G401.6 (cell line): Measurements from ENCODE around the gene CEP295NL.
"Not testable (repeated sequence)": the region's sequence is repeated elsewhere in the genome, so short reads cannot be mapped to it uniquely, and the experiment has no call there.

Experiments
- FAIRE-seq: peaks from 2 replicates; lab custom pipeline; 2012; peaks lifted over from hg19 to GRCh38; lab: Jason Lieb, UNC

CEP295NL gene

DNA sequence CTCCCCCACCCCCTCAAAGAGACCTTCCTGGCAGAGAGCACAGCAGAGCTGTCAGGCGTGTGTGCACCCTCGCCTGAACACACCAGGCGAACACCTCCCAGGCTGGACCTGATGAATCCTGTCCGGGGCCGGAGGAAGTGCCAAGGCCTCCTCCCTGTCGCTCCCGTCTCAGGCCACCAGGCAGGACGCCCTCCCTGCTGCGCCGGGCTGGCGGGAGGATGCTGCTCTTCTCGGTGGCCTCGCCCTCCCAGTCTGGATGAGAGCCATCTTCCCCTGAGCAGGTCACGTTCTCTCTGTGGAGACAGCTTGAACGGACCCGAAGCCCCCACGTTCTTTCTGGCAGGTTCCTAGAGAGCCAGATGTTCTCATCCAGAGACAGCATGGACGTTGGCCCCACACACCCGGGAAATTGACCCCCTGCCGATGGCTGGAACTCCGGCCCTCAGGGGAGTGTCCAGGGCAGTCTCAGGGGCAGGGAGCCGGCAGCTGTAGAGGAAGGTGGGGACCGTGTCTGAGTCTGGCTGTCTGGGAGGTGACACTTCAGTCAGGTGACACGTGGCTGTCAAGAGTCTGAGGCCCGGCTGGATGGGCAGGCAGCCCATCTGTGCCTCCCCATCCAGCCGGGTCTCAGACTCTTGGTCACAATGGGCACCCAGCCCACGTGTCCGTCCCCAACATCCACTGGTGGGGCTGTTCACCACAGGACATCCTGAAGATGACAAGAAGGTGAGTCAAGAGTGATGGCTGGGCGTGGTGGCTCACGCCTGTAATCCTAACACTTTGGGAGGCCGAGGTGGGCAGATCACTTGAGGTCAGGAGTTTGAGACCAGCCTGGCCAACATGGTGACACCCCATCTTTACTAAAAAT is 27.1 kb upstream of the CEP295NL start:
- no peak for FAIRE-seq

DNA sequence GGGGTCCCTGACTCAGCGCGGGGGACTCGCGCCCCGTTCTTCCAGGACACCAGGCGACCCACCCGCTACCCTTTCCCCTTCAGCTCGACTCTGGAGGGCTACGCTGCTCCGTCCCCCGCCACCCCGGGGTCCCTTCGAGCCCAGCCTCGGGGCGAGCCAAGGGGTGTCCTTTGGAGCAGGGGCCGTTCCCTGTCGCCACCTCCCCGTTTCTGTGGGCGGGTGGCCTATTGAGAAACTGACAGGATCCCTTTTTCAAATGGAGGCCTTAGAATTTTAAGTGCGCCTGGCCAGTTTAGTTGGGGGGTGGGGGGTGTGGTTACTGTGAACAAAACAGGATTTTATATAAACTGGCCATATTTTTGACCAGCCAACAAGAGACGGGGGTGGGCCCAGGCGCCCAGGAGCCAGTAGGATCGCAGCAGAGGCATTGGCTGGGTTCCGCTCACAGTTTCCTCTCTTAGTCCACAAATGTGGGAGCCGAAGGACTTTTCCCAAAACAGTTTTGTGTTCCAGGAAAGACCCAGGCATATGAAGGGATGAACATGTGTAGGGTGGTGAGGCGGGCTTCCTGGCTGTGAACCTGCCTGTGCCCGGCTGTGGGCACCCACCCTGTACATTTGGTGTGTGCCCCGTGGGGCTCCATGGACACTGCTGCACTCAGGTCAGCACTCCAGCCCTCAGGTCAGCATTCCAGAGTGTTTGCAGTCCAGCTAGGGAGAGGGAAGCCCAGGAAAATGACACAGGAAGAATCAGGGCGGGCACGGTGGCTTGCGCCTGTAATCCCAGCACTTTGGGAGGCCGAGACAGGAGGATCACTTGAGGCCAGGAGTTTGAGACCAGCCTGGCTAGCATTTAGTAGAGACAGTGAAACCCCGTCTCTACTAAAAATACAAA is 22.9 kb upstream of the CEP295NL start:
- FAIRE-seq: peak; percentile 97

DNA sequence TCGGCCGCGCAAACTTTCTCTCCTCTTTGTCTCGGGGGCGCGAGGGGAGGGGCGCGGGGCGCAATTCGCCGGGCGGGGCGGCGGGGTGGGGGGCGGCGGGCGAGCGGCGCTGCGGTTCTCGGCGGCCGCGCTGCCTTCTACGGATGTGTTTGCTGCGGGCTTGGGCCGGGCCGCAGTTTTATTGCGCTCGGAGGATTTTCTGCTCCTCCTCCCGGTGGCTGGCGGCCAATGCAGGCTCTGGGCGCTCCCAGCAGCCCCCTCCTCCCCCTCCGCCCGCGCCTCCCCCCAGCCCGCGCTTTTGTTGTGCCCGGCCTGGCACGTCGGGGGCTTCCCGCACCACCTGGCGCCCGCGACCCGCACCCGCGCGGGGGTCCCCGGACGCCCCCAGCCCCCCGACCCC is 22.2 kb upstream of the CEP295NL start, which contains the start of gene TIMP2:
TIMP2 (minus strand) TSS at position 154 of the 400 bp plus-strand sequence. CDS start 299 bp downstream, outside the sequence.
- FAIRE-seq: no peak

DNA sequence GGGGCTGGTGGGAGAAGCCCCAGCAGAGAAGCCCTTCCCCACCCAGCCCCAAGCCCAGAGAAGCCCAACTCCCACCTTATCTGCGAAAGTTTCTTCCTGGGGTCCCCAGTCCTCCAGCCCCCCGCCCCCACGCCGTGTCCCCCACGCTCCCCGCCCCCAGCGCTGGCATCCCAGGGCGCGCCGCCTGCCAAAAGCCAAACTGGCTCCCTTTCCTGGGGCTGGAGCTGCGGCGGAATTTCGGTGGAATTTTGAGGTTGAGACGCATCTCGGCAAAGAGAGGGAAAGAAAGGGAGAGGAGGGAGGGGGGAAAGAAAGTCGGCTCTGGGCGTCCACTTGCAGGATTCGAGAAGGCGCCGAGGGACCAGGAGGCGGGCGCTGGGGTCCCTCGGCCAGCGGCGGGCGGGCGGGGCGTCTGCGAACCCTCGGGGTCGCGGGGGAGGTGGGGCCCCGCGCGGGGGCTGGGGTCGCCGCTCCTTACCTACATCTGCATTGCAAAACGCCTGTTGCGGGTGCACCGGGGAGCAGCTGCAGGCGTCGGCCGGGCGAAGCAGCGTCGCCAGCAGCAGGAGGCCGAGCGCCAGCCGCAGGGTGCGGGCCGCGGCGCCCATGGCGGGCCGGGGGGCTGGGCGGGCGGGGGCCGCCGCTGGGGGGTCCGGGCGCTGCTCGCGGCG is 21.6 kb upstream of the CEP295NL start:
- FAIRE-seq: no peak

DNA sequence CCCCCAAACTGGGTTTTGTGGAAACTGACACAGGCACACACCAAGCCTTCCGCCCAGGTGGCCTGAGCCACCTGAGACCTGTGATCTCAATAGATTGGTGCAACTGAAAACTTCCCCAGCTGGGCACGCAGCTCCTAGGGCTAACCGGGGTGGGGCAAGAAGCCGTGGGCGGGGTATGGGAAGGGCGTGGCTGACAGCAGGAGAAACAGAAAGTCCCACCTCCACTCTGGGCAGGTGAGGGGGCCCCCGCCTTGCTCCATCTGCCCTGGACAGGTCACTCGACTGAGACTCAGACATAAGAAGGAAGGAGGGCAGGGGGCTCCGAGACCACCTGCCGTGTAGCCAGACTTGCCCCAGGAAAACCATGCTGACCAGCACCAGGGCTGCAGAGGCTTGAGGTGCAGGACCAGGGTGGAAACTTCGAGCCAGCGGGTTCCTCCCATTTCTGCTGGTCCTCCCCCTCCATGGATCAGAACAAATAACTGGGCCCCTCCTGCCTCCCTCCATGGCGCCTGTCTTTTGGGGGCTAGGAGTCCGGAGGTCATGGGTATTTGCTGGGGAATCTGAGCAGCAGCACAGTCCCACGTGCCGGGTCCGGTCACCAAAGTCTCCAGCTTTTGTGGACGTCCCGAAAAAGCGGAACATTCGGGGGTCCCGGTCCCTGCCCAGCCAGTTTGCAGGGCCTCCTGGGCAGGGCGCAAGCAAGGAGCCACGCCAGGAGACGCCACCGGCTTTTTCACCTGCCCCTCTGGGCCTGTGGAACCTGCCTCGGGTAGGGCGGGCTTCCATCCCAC is 20.9 kb upstream of the CEP295NL start:
- no peak for FAIRE-seq

DNA sequence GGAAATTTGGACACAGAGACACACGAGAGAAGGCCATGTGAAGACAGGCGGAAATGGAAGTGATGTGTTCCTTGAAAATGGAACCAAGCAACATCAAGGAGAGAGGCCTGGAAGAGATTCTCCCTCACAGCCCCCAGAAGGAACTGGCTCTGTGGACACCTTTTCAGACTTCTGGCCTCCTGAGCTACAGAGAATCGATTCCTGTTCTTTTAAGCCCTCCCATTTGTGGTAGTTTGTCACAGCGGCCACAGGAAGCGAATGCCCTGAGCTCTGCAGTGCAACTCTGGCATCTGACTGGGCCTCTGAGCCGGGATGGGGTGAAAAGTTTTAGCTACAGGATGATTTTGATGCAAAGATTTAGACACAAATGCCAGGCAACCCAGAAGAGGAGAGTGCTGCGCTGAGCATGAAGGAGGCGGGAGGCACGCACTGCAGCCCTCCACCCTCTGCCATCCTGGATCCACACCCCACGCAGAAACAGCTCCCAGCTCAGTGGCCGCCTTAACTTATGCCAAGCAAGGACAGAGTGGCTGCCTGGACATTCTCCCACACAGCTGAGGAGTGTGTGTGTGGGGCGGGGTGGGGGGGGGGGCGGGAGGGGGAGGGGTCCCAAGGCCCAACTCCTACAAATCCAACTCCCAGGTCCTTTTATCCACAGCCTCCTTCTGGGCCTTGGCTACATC is 20.0 kb upstream of the CEP295NL start:
- FAIRE-seq: no peak

DNA sequence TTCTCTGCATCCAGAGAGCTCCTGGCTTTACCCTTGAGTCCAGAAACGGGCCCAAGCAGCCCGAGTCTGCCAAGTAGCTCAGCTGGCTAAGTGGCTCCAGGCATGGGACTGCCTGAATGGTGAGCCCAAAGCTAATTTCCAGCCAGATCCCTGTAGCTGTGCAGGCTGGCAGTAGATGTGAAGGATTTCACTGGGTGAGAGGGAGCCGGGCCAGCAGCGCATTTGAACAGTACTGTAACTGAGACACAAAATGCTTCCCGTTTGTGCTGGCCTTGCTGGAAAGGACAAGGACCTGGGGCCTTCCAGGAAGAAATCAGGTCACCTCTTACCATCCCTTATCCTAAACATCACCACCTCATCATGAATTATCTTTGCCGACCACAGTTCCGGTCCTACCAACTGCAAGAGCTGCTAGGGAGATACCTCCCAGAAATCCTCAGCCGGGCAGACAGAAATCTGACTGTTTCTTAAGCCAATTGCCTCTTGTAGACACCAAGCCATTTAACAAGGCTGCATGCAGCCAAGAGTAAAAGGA is 18.5 kb upstream of the CEP295NL start:
- FAIRE-seq: no peak

DNA sequence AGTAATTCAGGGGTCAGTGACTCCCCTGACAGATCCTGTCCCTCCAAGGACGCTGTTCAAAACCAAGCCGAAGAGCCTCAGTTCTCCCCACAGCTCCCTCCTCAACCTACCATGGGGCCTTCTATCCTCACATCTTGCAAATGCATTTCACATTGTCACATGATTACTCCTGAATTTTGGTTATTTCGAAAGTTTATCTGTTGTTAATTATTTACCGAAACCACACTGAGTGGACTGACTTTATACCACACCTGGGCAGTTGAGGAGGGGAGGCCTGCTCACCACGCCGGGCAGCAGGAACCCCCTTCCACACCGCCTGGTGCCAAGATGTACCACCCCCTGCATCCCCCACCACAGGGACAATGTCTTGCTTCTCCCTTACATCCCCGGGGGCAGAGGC is 17.5 kb upstream of the CEP295NL start:
- no peak for FAIRE-seq

DNA sequence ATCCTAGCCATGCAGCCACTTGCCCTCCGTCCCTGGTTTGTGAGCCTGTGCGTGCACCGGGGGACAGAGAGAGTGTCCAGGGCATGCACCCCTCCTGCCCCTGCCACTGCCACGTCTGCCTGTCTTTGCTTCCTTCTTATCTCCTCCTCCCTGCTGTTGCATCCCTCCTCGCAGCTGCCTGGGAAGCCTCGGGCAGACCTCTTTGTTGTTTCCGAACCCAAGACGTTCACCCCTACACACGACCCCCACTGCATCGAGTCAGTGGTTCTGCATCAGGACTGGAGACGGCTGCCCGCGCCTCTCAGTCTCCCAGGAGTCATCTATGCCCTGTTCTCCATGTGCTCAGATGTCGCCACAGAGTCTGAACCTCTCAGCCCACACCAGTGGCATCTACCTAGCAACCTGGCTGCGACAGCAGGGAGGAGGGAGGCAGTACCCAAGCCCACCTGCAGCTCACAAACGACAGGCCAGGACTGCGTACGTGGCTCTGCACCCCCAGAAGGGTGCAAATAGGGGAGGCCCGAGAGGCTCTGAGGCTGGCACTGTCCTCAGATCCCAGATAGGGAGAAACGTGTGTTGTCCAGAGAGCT is 17.0 kb upstream of the CEP295NL start:
- no peak for FAIRE-seq

DNA sequence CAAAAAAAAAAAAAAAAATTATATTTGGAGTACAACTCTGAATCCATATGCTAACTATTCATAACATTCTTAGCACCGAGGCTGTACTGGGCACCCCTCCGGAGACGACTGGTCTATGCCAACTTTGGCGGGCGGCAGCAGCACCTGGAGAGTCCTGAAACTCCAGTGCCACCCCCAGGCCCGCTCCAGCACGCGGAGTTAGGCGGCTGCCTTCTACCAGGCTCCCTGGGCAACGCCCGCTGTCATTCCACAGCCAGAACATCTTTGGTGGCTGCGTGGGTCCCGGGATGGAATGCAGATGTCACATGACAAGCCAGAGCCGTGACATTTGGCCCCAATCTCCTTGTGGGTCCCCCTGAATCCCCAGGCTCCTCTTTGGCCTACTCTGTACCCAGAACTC is 16.0 kb upstream of the CEP295NL start:
- no peak for FAIRE-seq

DNA sequence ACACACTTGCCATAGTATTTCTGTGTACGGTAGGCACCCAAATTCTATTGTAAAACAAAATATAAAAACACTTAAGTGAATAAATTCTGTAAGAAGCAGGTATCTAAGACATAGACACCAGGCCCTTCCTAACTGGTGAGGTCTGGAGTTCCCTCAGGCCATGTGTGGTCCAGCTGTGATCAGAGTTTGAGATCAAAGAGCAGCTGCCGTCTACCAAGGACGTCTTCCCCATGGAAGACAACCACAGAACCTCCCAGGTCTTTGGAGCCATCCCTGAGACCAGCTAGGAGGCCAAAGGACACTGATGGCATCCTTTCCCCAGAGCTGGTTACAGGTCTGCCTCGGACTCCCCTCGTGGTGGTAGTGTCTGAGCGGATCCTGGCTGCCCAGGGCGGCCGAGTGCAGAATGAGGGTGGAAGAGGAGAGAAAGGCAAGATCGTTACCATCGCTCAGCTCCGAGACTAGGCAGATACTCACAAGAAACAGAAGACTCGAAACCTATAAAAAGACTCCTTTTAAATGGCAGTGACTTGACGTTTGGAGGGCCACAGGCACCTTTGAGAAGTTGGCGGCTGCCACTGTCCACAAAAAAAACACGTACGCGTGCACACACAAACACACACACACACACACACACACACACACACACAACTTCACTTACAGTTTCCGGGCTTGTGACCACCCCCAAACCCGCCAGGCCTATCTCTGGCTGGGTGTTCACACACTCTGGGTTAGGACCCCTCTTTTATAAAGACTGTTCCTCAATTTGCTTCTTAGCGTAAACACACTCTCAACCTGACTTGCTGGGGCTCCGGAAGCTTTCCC is 14.7 kb upstream of the CEP295NL start:
- FAIRE-seq: no peak

DNA sequence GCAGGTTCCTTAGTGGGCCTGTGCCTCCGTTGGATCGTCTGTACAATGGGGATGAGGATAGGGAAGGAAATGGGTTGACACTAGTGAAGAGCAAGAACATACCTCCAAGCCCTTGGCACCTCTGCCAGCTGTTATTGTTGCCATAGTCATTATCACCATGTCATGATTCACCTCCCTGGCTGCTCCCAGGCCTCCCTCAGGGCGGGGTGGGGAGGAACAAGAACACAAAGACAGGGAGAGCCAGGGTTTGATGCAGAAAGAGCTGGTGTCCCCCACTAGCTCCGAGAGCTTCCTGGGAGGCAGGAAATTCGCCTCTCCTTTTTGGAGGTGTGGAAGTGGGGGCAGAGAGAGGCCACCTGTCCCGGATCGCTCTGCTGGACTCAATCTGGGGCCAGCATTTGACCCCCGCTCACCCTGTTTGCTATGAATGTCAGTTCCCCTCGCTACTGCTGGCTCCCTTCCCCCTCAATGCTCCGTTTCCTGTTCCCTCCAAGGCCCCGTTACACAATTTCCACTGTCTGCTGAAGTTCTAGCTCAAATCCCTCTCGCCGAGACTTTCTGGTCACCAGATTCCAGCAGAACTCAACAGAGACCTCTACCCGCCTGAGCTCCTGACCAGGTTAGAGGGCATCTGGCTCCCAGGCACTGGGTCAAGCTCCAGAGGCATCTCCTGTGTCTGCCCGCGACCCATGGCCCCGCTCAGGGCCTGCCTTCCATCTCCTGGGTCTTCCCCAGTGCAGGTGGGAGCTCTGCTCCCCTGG is 13.1 kb upstream of the CEP295NL start:
- FAIRE-seq: no peak

DNA sequence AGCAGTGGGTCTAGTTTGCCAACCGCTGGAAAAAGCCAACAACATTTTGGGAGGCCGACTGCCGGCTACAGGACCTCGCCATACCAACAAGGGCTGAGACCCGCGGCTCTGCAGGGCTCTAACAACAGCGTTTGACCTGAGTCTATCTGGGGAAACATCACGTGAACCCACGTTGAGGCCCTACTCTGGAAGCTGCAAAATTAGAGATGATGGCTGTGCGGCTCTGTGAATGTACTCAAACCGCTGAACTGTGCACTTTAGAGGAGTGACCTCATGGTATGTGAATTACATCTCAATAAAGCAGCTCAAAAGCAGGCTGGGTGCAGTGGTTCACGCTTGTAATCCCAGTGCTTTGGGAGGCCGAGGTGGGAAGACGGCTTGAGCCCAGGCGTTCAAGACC is 10.1 kb upstream of the CEP295NL start:
- FAIRE-seq: no peak

DNA sequence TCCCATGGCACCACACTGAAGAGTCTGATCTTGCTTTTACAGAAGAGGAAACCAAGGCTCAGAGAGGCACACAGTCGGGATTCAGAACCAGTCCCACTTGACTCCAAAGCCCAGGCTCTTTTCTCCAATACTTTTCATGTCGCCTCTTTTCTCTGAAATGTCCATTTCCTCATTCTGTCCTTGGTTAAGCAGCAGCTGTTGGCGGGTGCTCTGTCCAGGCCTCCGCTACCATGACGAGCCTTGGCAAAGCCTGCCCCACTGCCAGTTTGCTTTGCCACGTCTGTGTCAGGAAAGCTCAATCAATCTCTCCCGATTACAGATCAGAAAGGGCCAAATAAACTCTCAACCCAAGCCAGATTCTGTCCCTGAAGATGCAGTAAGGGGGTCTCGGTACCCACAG is 9.1 kb upstream of the CEP295NL start:
- no peak for FAIRE-seq

DNA sequence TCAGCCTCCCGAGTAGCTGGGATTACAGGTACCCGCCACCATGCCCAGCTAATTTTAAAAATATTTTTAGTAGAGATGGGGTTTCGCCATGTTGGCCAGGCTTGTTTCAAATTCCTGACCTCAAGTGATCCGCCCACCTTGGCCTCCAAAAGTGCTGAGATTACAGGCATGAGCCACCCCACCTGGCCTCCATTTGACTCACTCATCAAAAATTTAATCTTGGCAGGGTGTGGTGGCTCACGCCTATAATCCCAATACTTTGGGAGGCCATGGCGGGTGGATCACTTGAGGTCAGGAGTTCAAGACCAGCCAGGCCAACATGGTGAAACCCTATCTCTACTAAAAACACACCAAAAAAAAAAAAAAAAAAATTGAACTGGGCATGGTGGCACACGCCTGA is 8.5 kb upstream of the CEP295NL start:
- not testable (repeated sequence) for FAIRE-seq

DNA sequence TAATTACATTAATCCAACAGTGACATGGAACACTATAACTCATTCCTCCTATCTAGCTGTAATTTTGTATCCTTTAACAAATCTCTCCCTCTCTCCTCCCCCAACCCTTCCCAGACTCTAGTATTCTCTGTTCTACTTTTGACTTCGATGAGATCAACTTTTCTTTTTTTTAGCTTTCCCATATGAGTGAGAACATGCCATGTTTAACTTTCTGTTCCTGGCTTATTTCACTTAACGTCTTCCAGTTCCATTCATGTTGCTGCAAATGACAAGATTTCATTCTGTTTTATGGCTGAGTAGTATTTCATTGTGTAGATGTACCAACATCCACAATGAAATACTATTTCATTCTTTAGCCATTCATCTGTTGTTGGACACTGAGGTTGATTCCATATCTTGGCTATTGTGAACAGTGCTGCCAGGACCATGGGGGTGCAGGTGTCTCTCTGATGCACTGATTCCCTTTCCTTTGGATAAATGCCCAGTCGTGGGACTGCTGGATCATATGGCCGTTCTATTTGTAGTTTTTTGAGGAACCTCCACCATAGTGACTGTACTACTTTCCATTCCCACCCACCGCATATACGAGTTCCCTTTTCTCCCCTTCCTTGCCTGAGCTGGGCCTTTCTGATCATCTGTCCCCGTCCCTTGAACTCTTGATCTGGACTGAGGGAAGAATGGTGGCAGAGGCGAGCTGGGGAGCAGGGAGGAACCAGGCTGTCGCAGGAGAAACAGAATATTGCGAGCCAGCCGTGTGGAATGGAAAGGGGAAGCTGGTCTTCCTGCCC is 7.7 kb upstream of the CEP295NL start:
- FAIRE-seq: no peak

DNA sequence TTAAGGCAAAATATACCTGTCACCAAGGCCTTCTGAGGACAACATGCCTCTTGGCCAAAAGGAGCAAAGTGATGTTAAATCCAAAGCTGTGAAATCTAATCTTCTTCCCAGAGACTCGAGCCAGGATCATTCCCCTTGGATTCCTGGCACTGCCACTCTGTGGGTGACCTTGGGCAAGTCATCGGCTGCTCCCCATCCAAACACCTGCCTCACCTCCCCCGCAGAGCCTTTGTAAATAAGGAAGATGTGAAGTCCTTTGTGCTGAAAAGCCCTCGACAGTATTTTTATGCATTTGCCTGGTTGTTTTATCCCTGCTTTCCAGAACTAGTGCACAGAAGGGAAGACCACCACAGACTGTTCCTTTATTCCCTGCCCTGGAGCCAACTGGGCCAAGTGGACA is 5.4 kb upstream of the CEP295NL start:
- FAIRE-seq: no peak

DNA sequence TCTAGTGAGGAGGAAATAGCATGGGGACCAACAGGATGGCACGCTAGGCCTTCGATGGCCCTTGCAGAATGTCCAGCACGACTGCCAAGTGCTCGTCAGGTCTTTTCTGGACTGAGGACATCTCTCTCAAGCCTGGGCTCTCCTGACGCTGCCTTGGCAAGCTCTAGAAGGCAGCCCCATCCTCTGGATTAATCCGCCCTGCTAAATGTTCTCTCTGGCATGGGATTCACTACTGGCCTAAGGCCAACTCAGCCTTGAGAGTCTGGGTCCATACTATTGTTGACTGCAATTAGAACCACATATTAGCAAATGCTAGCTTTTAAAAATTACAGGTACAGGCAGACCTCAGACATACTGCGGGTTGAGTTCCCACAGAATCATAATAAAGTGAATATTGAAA is 2.5 kb upstream of the CEP295NL start:
- no peak for FAIRE-seq
